Natural killer cell (primary cell): Measurements from ENCODE around the gene TMC2. TPM values are rescaled to one million over a fixed set of nuclear protein-coding genes. Genes with fewer than 3 reads are reported as not detected.

Source experiments
- ATAC-seq, 3 donors: fragments of 150-1000 bp in 2 of 3; fragments of 200-7000 bp in 1 of 3; cut with Tn5 transposase; 1 replicate in 1 of 3; 2 replicates in 2 of 3; pipeline ENCODE4 v1.10.0; 2021; ENCODE audit warnings: mild to moderate bottlenecking in 2 of 3, moderate library complexity in 2 of 3
- DNase-seq, 2 donors: peaks; one replicate each; pipeline versions ENCODE4 v3.0.0 to v3.0.0-alpha.2; 2013 to 2021; ENCODE audit warnings: mixed read lengths in 1 of 2
- H3K27ac ChIP-seq: one replicate; pipeline ENCODE4 v1.5.1; 2013; ENCODE audit warnings: mild to moderate bottlenecking, low read length
- H3K27me3 ChIP-seq: one replicate; pipeline ENCODE4 v1.6.1; 2013; ENCODE audit warnings: low read length; ENCODE audit not compliant: control insufficient read depth, insufficient read depth
- H3K36me3 ChIP-seq: one replicate; pipeline ENCODE4 v1.6.1; 2013; ENCODE audit warnings: low read length; ENCODE audit not compliant: control insufficient read depth, insufficient read depth
- H3K4me1 ChIP-seq: one replicate; pipeline ENCODE4 v1.6.1; 2013; ENCODE audit warnings: low read length; ENCODE audit not compliant: control insufficient read depth, insufficient read depth
- H3K4me3 ChIP-seq: one replicate; pipeline ENCODE4 v1.5.1; 2013; ENCODE audit warnings: low read length
- H3K9me3 ChIP-seq: one replicate; pipeline ENCODE4 v1.6.1; 2013; ENCODE audit warnings: low read length; ENCODE audit not compliant: control insufficient read depth, insufficient read depth
- H3K27ac Mint-ChIP-seq, 2 donors: one replicate each; pipeline ENCODE4 v1.8.0; 2022; ENCODE audit warnings: mild to moderate bottlenecking in 2 of 2, mixed read lengths in 2 of 2, moderate library complexity in 1 of 2
- H3K27me3 Mint-ChIP-seq, 2 donors: one replicate each; pipeline ENCODE4 v1.8.0; 2022; ENCODE audit warnings: low read depth in 2 of 2, mixed read lengths in 2 of 2
- H3K36me3 Mint-ChIP-seq: one replicate; pipeline ENCODE4 v1.8.0; 2022; ENCODE audit warnings: mixed read lengths
- H3K4me1 Mint-ChIP-seq, 2 donors: one replicate each; pipeline ENCODE4 v1.8.0; 2022; ENCODE audit warnings: mixed read lengths in 2 of 2
- H3K4me3 Mint-ChIP-seq: one replicate; pipeline ENCODE4 v1.8.0; 2022; ENCODE audit warnings: mild to moderate bottlenecking, moderate library complexity, mixed read lengths
- H3K9me3 Mint-ChIP-seq, 2 donors: one replicate each; pipeline ENCODE4 v1.8.0; 2022; ENCODE audit warnings: mixed read lengths in 2 of 2
- WGBS: methylation state at CpG from one replicate; pipeline ENCODE4 v1.1.7; 2013; ENCODE audit warnings: missing lambda C conversion rate; ENCODE audit not compliant: insufficient coverage; 5-methylcytosine and 5-hydroxymethylcytosine counted together
- intact Hi-C: fragments of 100-400 bp; cut with micrococcal nuclease; formaldehyde crosslinking; loops from one replicate; pipeline ENCODE4 v1.14.2; 2022
- total RNA-seq, 4 donors: library from RNA; stranded (reverse); fragments of 120-200 nt in 1 of 4; gene quantifications; one replicate each; pipeline versions ENCODE4 v1.2.3 to v1.2.4, GENCODE V29; 2013 to 2022
- TF ChIP-seq, protein P1 (sequence below): fragments of 200-600 bp; IDR thresholded peaks from one replicate; pipeline ENCODE4 v1.8.0; 2022; ENCODE audit warnings: antibody characterized with exemption

Gene TMC2
- total RNA-seq, 3 donors from 2014 or later (not counting 1 experiment from before 2014, with no cell fraction given) = 0.94 to 1.3 TPM; not detected in 1

- WGBS = 86% methylated on average over 10 of the region's 10 CpGs
- H3K9me3 Mint-ChIP-seq = no peaks in the 10 kb centered on the region
- H3K4me1 Mint-ChIP-seq = peaks cover 0 to 8% of the 10 kb centered on the region in 2 donors
- no peaks in the 10 kb centered on the region for H3K36me3 ChIP-seq
- H3K9me3 ChIP-seq = no peaks in the 10 kb centered on the region
- H3K36me3 Mint-ChIP-seq = no peaks in the 10 kb centered on the region
- no peak overlapping the region for H3K4me3 ChIP-seq
- no peak for DNase-seq
- no peaks in the 10 kb centered on the region for H3K4me1 ChIP-seq
- H3K27ac ChIP-seq = no peak overlapping the region
- no peak for ATAC-seq
- TF ChIP-seq, protein P1, sequence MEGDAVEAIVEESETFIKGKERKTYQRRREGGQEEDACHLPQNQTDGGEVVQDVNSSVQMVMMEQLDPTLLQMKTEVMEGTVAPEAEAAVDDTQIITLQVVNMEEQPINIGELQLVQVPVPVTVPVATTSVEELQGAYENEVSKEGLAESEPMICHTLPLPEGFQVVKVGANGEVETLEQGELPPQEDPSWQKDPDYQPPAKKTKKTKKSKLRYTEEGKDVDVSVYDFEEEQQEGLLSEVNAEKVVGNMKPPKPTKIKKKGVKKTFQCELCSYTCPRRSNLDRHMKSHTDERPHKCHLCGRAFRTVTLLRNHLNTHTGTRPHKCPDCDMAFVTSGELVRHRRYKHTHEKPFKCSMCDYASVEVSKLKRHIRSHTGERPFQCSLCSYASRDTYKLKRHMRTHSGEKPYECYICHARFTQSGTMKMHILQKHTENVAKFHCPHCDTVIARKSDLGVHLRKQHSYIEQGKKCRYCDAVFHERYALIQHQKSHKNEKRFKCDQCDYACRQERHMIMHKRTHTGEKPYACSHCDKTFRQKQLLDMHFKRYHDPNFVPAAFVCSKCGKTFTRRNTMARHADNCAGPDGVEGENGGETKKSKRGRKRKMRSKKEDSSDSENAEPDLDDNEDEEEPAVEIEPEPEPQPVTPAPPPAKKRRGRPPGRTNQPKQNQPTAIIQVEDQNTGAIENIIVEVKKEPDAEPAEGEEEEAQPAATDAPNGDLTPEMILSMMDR = no peak
- H3K27me3 Mint-ChIP-seq = peaks cover 10 to 14% of the 10 kb centered on the region in 2 donors
- H3K27me3 ChIP-seq = peaks cover 4% of the 10 kb centered on the region
- intact Hi-C loops = no loop called here
- H3K4me3 Mint-ChIP-seq = no peak overlapping the region
- H3K27ac Mint-ChIP-seq = no peak overlapping the region
Measured at GRCh38 chr20:2518096-2518495, 18.3 kb upstream of the TMC2 start.

GRCh38 chr20:2518558-2518957 is 17.8 kb upstream of the TMC2 start:
- Mint-ChIP-seq H3K27ac (no peak overlapping the region), H3K4me1 (peaks cover 0 to 8% of the 10 kb centered on the region in 2 donors), H3K9me3 (no peaks in the 10 kb centered on the region), H3K4me3 (no peak overlapping the region), H3K27me3 (peaks cover 5 to 13% of the 10 kb centered on the region in 2 donors), H3K36me3 (no peaks in the 10 kb centered on the region)
- no peak overlapping the region for H3K4me3 ChIP-seq
- DNase-seq (no peak), ATAC-seq (no peak)
- TF ChIP-seq, protein P1 = no peak
- H3K27ac ChIP-seq = no peak overlapping the region
- intact Hi-C loops = no loop called here
- no peaks in the 10 kb centered on the region for H3K4me1 ChIP-seq
- 87% methylated on average over 4 of the region's 4 CpGs for WGBS
- peaks cover 4% of the 10 kb centered on the region for H3K27me3 ChIP-seq
- no peaks in the 10 kb centered on the region for H3K9me3 ChIP-seq
- no peaks in the 10 kb centered on the region for H3K36me3 ChIP-seq

DNA sequence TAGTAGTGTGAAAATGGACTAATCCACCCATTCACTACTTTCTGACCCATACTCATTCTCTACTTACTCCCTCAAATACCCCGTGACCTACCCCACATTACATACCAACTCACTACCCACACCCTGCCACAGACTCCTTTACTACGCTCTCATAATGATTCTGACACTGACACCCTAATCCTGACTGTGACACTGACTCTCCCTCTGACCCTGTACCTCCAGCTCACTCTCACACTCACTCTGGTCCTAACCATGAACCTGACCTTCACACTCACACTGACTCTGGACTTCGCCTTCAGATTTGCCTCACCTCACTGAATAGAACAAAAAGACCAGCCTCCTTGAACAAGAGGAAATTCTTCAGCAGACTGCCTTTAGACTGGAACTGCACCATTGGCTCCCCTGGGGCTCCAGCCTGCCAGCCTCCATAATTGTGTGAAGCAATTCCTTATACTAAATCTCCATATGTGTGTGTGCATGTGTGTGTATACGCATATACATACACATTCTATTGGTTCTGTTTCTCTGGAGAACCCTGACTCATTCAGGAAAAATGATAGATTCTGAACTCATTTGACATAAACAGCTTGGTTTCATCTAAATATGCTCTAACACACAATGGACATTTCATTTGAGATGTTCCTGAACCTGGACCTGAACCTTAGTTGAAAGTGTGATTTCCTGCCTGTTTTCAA is 17.1 kb upstream of the TMC2 start:
- no peak overlapping the region for H3K27ac ChIP-seq
- H3K4me1 Mint-ChIP-seq = peaks cover 0 to 13% of the 10 kb centered on the region in 2 donors
- H3K9me3 Mint-ChIP-seq = no peaks in the 10 kb centered on the region
- no peak overlapping the region for H3K27ac Mint-ChIP-seq
- DNase-seq = no peak
- peaks cover 0 to 10% of the 10 kb centered on the region in 2 donors for H3K27me3 Mint-ChIP-seq
- no peaks in the 10 kb centered on the region for H3K36me3 Mint-ChIP-seq
- 88% methylated on average over 3 of the region's 4 CpGs for WGBS
- TF ChIP-seq, protein P1 = no peak
- H3K9me3 ChIP-seq = no peaks in the 10 kb centered on the region
- H3K36me3 ChIP-seq = no peaks in the 10 kb centered on the region
- H3K4me3 Mint-ChIP-seq = no peak overlapping the region
- peaks cover 4% of the 10 kb centered on the region for H3K4me1 ChIP-seq
- intact Hi-C loops = no loop called here
- H3K4me3 ChIP-seq = no peak overlapping the region
- no peak for ATAC-seq
- H3K27me3 ChIP-seq = peaks cover 4% of the 10 kb centered on the region

GRCh38 chr20:2520617-2521016 is 15.8 kb upstream of the TMC2 start:
- no peaks in the 10 kb centered on the region for H3K9me3 Mint-ChIP-seq
- DNase-seq (no peak), ATAC-seq (no peak)
- peaks cover 0 to 6% of the 10 kb centered on the region in 2 donors for H3K27me3 Mint-ChIP-seq
- H3K27ac ChIP-seq = no peak overlapping the region
- no peaks in the 10 kb centered on the region for H3K36me3 Mint-ChIP-seq
- H3K4me3 ChIP-seq = no peak overlapping the region
- H3K27ac Mint-ChIP-seq = no peak overlapping the region
- no peaks in the 10 kb centered on the region for H3K36me3 ChIP-seq
- no peak overlapping the region for H3K4me3 Mint-ChIP-seq
- WGBS = 96% methylated on average over 3 of the region's 3 CpGs
- peaks cover 11% of the 10 kb centered on the region for H3K4me1 ChIP-seq
- peaks cover 4% of the 10 kb centered on the region for H3K27me3 ChIP-seq
- no peaks in the 10 kb centered on the region for H3K9me3 ChIP-seq
- TF ChIP-seq, protein P1 = no peak
- intact Hi-C loops = no loop called here
- peaks cover 6 to 26% of the 10 kb centered on the region in 2 donors for H3K4me1 Mint-ChIP-seq
